ENCODE measurements around the gene PCDHB12. TPM values are rescaled to one million over a fixed set of nuclear protein-coding genes. Genes with fewer than 3 reads are reported as not detected.
"Not testable (repeated sequence)": the region's sequence is repeated elsewhere in the genome, so short reads cannot be mapped to it uniquely, and the experiment has no call there.

PCDHB12 gene
- total RNA-seq (2014; rRNA removed; shearing (Covaris generic)) = not detected in 2 replicates

DNA sequence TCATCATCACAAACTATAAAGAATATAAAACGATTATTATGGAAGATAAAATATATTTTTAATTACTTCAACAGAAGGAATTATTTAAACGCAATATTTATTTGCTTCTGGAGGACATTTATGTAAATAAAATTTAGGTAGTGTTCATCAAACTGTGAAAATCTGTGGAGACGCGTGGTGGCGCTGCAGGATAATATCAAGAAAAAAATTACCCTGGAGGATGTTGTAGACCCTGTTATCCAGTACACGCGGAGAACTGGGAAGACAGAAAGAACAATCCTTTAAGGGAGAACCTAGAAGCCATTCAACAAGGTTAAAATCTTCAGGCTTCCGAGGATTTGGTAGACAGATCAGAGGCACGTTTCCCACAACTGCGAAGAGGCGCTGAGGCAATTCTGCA lies at the start of gene PCDHB12:
TSS of gene PCDHB12 (plus strand) at position 242 of the 400 bp plus-strand sequence. CDS start 189 bp downstream, outside the sequence.
- in situ Hi-C loops (cut with HindIII; ENCODE audit: low sequenced_read_pairs) = no loop called here
- peak; percentile 55 for DNase-seq (ENCODE audit: low spot score)

DNA sequence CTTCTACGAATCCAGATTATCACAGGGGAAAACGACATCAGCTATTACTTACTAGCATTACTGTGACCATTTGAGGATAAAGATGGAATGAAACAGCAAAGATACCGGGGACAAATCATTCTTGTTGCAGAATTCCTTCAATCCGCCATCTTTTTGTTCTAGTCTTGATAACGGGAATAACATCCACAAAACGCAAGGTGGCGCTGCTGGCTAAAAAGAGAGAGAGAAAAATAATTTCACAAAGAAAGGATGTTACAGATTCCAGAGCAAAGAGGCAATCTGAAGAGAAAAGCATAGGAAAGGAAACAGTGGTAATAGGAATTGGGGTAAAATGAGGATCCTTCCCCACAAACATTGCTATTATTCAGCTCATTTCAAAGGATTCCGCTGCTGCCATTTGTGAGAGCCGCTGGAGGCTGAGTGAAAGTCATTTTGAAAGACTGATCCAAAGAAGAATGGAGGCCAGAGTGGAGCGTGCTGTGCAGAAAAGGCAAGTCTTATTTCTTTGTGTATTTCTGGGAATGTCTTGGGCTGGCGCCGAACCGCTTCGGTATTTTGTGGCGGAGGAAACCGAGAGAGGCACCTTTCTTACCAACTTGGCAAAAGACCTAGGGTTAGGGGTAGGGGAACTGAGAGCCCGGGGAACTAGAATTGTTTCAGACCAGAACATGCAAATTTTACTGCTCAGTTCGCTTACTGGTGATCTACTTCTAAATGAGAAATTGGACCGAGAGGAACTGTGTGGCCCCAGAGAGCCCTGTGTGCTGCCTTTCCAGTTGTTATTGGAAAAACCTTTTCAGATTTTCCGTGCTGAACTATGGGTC lies 35.9 kb upstream of the PCDHB12 start, which contains the start of gene PCDHB7:
TSS of gene PCDHB7 (plus strand) at position 264 of the 824 bp plus-strand sequence. CDS start at position 456, 192 bp downstream.
- in situ Hi-C loops (cut with HindIII; ENCODE audit: low sequenced_read_pairs) = no loop called here
- DNase-seq (ENCODE audit: low spot score) = peak; percentile 30

DNA sequence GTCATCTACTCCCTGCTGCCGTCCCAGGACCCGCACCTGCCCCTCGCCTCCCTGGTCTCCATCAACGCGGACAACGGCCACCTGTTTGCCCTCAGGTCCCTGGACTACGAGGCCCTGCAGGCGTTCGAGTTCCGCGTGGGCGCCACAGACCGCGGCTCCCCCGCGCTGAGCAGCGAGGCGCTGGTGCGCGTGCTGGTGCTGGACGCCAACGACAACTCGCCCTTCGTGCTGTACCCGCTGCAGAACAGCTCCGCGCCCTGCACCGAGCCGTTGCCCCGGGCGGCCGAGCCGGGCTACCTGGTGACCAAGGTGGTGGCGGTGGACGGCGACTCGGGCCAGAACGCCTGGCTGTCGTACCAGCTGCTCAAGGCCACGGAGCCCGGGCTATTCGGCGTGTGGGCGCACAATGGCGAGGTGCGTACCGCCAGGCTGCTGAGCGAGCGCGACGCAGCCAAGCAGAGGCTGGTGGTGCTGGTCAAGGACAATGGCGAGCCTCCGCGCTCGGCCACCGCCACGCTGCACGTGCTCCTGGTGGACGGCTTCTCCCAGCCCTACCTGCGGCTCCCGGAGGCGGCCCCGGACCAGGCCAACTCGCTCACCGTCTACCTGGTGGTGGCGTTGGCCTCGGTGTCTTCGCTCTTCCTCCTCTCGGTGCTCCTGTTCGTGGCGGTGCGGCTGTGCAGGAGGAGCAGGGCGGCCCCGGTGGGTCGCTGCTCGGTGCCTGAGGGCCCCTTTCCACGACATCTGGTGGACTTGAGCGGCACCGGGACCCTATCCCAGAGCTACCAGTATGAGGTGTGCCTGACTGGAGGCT lies 34.0 kb upstream of the PCDHB12 start:
- DNase-seq (ENCODE audit: low spot score) = not testable (repeated sequence)
- in situ Hi-C loops (cut with HindIII; ENCODE audit: low sequenced_read_pairs) = loop anchor here (25.0 kb wide), 1 partner anchor 388 kb away; no protein-coding TSS in a partner anchor

DNA sequence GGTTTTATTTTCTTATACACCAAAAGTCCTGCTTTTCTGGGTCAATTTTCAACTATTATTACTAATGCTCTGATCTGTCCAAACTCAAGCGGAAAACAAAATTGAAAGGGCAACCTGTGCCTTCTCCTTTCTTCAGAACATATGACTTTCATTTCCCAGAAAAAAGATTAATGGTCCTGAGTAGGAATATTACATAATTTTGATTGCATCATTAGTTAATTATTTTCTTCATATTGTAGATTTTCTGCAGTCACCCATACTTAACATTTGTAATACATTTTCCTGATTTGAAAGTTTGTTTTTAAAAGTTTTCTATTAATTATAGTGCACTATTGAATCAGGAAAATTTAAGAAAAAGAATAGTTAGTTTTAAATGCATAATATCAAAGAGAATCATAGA lies 32.6 kb upstream of the PCDHB12 start:
- no peak for DNase-seq (ENCODE audit: low spot score)
- in situ Hi-C loops (cut with HindIII; ENCODE audit: low sequenced_read_pairs) = loop anchor here (25.0 kb wide), 1 partner anchor 386 kb away; no protein-coding TSS in a partner anchor

DNA sequence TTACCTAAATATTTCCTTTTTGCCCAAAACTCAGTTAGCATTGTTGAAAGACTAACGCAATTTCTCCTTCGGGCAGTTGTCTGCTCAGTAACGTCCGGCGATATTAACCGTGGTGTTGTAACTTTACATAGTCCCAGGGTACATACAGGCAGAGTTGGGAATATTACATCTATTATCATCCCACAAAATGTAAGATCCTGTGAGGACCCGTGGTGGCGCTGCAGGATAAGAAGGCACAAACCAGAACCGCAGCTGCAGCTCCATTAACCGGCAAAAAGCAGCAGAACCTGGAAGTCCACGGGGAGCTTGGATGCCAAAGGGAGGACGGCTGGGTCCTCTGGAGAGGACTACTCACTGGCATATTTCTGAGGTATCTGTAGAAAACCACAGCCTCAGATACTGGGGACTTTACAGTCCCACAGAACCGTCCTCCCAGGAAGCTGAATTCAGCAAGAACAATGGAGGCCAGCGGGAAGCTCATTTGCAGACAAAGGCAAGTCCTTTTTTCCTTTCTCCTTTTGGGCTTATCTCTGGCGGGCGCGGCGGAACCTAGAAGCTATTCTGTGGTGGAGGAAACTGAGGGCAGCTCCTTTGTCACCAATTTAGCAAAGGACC lies 30.8 kb upstream of the PCDHB12 start, which contains the start of gene PCDHB8:
TSS of gene PCDHB8 (plus strand) at position 214 of the 615 bp plus-strand sequence. CDS start at position 459, 245 bp downstream.
- not testable (repeated sequence) for DNase-seq (ENCODE audit: low spot score)
- in situ Hi-C loops (cut with HindIII; ENCODE audit: low sequenced_read_pairs) = loop anchor here (25.0 kb wide), 1 partner anchor 385 kb away; no protein-coding TSS in a partner anchor

DNA sequence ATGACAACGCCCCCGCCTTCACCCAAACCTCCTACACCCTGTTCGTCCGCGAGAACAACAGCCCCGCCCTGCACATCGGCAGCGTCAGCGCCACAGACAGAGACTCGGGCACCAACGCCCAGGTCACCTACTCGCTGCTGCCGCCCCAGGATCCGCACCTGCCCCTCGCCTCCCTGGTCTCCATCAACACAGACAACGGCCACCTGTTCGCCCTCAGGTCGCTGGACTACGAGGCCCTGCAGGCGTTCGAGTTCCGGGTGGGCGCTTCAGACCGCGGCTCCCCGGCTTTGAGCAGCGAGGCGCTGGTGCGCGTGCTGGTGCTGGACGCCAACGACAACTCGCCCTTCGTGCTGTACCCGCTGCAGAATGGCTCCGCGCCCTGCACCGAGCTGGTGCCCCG lies 29.1 kb upstream of the PCDHB12 start:
- in situ Hi-C loops (cut with HindIII; ENCODE audit: low sequenced_read_pairs) = loop anchor here (25.0 kb wide), 1 partner anchor 383 kb away; no protein-coding TSS in a partner anchor
- not testable (repeated sequence) for DNase-seq (ENCODE audit: low spot score)

DNA sequence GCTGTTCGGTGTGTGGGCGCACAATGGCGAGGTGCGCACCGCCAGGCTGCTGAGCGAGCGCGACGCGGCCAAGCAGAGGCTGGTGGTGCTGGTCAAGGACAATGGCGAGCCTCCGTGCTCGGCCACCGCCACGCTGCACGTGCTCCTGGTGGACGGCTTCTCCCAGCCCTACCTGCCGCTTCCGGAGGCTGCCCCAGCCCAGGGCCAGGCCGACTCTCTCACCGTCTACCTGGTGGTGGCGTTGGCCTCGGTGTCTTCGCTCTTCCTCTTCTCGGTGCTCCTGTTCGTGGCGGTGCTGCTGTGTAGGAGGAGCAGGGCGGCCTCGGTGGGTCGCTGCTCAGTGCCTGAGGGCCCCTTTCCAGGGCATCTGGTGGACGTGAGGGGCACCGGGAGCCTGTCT lies 28.6 kb upstream of the PCDHB12 start:
- not testable (repeated sequence) for DNase-seq (ENCODE audit: low spot score)
- in situ Hi-C loops (cut with HindIII; ENCODE audit: low sequenced_read_pairs) = loop anchor here (25.0 kb wide), 1 partner anchor 382 kb away; no protein-coding TSS in a partner anchor

DNA sequence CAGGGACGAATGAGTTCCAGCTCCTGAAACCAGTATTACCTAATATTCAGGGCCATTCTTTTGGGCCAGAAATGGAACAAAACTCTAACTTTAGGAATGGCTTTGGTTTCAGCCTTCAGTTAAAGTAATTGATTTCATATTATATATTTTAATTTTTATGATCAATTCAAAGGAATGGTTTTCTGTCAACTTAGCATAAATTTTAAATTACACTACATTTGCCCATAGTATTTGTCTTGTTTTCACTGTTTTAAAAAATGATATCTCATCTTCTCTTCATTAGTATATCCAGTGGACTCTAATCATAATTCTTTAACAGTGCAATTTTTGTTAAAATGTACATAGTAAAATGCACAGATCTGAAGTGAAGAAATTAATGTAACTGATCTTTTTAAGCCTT lies 28.2 kb upstream of the PCDHB12 start:
- in situ Hi-C loops (cut with HindIII; ENCODE audit: low sequenced_read_pairs) = loop anchor here (25.0 kb wide), 1 partner anchor 382 kb away; no protein-coding TSS in a partner anchor
- no peak for DNase-seq (ENCODE audit: low spot score)

DNA sequence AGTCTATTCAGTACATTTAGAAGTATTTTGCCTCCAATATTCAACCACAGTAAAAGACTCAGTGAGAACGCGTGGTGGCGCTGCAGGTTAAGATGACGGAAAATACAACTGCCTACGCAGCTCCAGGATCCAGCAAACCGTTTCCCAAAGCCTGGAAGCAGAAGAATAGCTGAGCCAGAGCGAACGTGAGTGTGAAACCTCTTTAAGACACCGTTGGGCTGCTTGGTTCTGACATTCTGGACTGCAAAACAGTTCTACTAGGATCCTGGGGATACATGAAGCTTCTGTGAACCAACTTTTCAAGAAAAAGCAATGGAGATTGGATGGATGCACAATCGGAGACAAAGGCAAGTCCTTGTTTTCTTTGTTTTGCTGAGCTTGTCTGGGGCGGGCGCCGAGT lies 26.3 kb upstream of the PCDHB12 start, which contains the start of gene PCDHB16:
TSS of gene PCDHB16 (plus strand) at position 140 of the 400 bp plus-strand sequence. CDS start at position 313, 173 bp downstream.
- peak; percentile 72 for DNase-seq (ENCODE audit: low spot score)
- in situ Hi-C loops (cut with HindIII; ENCODE audit: low sequenced_read_pairs) = loop anchor here (25.0 kb wide), 1 partner anchor 380 kb away; no protein-coding TSS in a partner anchor

DNA sequence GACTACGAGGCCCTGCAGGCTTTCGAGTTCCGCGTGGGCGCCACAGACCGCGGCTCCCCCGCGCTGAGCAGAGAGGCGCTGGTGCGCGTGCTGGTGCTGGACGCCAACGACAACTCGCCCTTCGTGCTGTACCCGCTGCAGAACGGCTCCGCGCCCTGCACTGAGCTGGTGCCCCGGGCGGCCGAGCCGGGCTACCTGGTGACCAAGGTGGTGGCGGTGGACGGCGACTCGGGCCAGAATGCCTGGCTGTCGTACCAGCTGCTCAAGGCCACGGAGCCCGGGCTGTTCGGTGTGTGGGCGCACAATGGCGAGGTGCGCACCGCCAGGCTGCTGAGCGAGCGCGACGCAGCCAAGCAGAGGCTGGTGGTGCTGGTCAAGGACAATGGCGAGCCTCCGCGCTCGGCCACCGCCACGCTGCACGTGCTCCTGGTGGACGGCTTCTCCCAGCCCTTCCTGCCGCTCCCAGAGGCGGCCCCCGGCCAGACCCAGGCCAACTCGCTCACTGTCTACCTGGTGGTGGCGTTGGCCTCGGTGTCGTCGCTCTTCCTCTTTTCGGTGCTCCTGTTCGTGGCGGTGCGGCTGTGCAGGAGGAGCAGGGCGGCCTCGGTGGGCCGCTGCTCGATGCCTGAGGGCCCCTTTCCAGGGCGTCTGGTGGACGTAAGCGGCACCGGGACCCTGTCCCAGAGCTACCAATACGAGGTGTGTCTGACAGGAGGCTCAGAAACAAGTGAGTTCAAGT lies 24.2 kb upstream of the PCDHB12 start:
- not testable (repeated sequence) for DNase-seq (ENCODE audit: low spot score)
- in situ Hi-C loops (cut with HindIII; ENCODE audit: low sequenced_read_pairs) = loop anchor here (25.0 kb wide), 1 partner anchor 378 kb away; no protein-coding TSS in a partner anchor

DNA sequence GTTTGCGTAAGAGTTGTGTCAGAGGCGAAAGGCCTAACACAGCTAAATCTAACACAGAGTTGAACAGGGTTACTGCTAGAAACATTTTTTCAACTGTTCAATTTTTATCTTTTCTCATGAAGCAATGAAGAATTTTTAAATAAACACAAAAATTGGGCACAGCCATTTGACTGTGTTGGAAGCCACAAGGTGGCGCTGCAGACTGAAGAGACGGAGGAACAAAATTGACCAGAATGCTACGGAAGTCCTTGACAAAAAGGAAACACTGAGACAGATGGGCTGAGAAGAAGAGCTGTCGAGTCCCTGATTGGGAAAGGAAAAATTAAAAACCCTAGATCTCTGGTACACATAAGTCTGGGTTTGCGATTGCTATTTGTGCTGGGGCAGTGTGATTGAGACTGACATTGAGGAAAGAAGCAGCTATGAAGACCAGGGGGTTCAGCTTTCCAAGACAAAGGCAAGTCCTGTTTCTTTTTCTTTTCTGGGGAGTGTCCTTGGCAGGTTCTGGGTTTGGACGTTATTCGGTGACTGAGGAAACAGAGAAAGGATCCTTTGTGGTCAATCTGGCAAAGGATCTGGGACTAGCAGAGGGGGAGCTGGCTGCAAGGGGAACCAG lies 21.5 kb upstream of the PCDHB12 start, which contains the start of gene PCDHB9:
TSS of gene PCDHB9 (plus strand) at position 265 of the 616 bp plus-strand sequence. CDS start at position 423, 158 bp downstream.
- DNase-seq (ENCODE audit: low spot score) = peak; percentile 34
- in situ Hi-C loops (cut with HindIII; ENCODE audit: low sequenced_read_pairs) = loop anchor here (25.0 kb wide), 1 partner anchor 375 kb away; no protein-coding TSS in a partner anchor

DNA sequence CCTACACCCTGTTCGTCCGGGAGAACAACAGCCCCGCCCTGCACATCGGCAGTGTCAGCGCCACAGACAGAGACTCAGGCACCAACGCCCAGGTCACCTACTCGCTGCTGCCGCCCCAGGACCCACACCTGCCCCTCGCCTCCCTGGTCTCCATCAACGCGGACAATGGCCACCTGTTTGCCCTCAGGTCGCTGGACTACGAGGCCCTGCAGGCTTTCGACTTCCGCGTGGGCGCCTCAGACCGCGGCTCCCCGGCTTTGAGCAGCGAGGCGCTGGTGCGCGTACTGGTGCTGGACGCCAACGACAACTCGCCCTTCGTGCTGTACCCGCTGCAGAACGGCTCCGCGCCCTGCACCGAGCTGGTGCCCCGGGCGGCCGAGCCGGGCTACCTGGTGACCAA lies 19.8 kb upstream of the PCDHB12 start:
- in situ Hi-C loops (cut with HindIII; ENCODE audit: low sequenced_read_pairs) = loop anchor here (25.0 kb wide), 1 partner anchor 374 kb away; no protein-coding TSS in a partner anchor
- DNase-seq (ENCODE audit: low spot score) = not testable (repeated sequence)

DNA sequence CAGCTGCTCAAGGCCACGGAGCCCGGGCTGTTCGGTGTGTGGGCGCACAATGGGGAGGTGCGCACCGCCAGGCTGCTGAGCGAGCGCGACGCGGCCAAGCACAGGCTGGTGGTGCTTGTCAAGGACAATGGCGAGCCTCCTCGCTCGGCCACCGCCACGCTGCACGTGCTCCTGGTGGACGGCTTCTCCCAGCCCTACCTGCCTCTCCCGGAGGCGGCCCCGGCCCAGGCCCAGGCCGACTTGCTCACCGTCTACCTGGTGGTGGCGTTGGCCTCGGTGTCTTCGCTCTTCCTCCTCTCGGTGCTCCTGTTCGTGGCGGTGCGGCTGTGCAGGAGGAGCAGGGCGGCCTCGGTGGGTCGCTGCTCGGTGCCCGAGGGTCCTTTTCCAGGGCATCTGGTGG lies 19.4 kb upstream of the PCDHB12 start:
- not testable (repeated sequence) for DNase-seq (ENCODE audit: low spot score)
- in situ Hi-C loops (cut with HindIII; ENCODE audit: low sequenced_read_pairs) = loop anchor here (25.0 kb wide), 1 partner anchor 373 kb away; no protein-coding TSS in a partner anchor

DNA sequence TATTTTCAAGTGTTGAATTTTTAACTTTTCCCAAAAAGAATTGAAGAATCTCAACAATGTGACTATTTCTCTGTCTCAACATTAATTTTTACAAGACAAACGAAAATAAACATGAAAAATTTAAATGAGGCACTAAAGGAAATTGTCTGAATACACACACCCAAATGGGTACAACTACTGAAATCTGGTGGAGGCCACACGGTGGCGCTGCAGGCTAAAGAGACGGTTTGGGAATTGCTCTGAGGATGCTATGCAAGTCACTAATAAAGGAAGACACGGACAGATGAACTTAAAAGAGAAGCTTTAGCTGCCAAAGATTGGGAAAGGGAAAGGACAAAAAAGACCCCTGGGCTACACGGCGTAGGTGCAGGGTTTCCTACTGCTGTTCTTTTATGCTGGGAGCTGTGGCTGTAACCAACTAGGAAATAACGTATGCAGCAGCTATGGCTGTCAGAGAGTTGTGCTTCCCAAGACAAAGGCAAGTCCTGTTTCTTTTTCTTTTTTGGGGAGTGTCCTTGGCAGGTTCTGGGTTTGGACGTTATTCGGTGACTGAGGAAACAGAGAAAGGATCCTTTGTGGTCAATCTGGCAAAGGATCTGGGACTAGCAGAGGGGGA lies 16.3 kb upstream of the PCDHB12 start, which contains the start of gene PCDHB10:
TSS of gene PCDHB10 (plus strand) at position 244 of the 616 bp plus-strand sequence. CDS start at position 444, 200 bp downstream.
- DNase-seq (ENCODE audit: low spot score) = peak; percentile 57
- in situ Hi-C loops (cut with HindIII; ENCODE audit: low sequenced_read_pairs) = loop anchor here (25.0 kb wide), 1 partner anchor 370 kb away; no protein-coding TSS in a partner anchor

DNA sequence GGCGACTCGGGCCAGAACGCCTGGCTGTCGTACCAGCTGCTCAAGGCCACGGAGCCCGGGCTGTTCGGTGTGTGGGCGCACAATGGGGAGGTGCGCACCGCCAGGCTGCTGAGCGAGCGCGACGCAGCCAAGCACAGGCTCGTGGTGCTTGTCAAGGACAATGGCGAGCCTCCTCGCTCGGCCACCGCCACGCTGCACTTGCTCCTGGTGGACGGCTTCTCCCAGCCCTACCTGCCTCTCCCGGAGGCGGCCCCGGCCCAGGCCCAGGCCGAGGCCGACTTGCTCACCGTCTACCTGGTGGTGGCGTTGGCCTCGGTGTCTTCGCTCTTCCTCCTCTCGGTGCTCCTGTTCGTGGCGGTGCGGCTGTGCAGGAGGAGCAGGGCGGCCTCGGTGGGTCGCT lies 14.2 kb upstream of the PCDHB12 start:
- not testable (repeated sequence) for DNase-seq (ENCODE audit: low spot score)
- in situ Hi-C loops (cut with HindIII; ENCODE audit: low sequenced_read_pairs) = loop anchor here (25.0 kb wide), 1 partner anchor 368 kb away; no protein-coding TSS in a partner anchor

DNA sequence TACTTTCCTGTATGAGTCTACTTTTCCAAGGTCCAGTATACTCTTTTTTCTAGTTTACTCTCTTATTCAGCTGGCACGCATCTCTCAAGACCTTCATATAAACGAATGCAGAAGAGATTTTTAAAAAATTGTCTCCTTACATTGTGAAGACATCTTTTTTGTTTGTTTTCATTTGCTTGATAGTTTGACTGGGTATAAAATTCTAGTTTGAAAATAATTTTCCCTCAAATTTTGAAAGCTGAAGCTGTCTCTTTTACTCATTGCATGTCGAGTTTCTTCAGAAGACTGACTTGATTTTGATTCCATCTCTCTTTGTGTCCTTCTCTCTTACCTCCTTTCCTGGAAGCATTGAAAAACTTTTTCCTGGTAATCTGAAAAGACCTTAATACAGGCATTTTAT lies 12.2 kb upstream of the PCDHB12 start:
- DNase-seq (ENCODE audit: low spot score) = no peak
- in situ Hi-C loops (cut with HindIII; ENCODE audit: low sequenced_read_pairs) = loop anchor here (25.0 kb wide), 1 partner anchor 366 kb away; no protein-coding TSS in a partner anchor

All from G401 (cell line).